ENCODE measurements around the gene EID2B. TPM values are rescaled to one million over a fixed set of nuclear protein-coding genes. Genes with fewer than 3 reads are reported as not detected.
A peak's percentile ranks its signal among the peaks of the same experiment; 100 is the strongest.

The EID2B gene
- total and polyA plus RNA-seq, 2 of the 13 experiments (the other 11 are each of a cell fraction or from before 2014, with no cell fraction given) = 2.5 to 3.7 TPM

- CTCF ChIA-PET (ENCODE audit: low intra/inter-chr PET ratio, low total read pairs) = no interaction called here
- H3K4me2 ChIP-seq (ENCODE audit: low read depth, low read length) = peak overlapping the region; percentile 86
- TF ChIP-seq SAFB2 (CRISPR knock-in tag; IDR thresholded peaks at IDR 0.05; ENCODE audit: borderline replicate concordance, low read depth) = no peak
- no peak for TF ChIP-seq FOSL2 (CRISPR knock-in tag; IDR thresholded peaks at IDR 0.05)
- TF ChIP-seq SALL1 (CRISPR knock-in tag; IDR thresholded peaks at IDR 0.05) = 0 out of 2 replicates have a peak, but pooled peaks have one; percentile 4
- 0 out of 2 replicates have a peak, but pooled peaks have one; percentile 2 for TF ChIP-seq MYC (CRISPR knock-in tag; IDR thresholded peaks at IDR 0.05; ENCODE audit: borderline replicate concordance)
- no peak for TF ChIP-seq FOXK1 (CRISPR knock-in tag; IDR thresholded peaks at IDR 0.05; ENCODE audit: borderline replicate concordance, low read depth)
- TF ChIP-seq HNRNPLL (IDR thresholded peaks at IDR 0.05; ENCODE audit: low read depth, low read length, poor library complexity, severe bottlenecking) = peak; percentile 19
- TF ChIP-seq ZNF264 (CRISPR knock-in tag; IDR thresholded peaks at IDR 0.05) = no peak
- TF ChIP-seq ZNF598 (CRISPR knock-in tag; IDR thresholded peaks at IDR 0.05; ENCODE audit: borderline replicate concordance) = 0 out of 2 replicates have a peak, but pooled peaks have one; percentile 20
- 0 out of 2 replicates have a peak, but pooled peaks have one; percentile 23 for TF ChIP-seq ZNF563 (CRISPR knock-in tag; IDR thresholded peaks at IDR 0.05)
- no peak for TF ChIP-seq AKNA (CRISPR knock-in tag; IDR thresholded peaks at IDR 0.05; ENCODE audit: borderline replicate concordance)
- TF ChIP-seq ZNF33B (CRISPR knock-in tag; IDR thresholded peaks at IDR 0.05) = no peak
- no peak for TF ChIP-seq ZNF556 (CRISPR knock-in tag; IDR thresholded peaks at IDR 0.05; ENCODE audit: borderline replicate concordance)
- 0 out of 2 replicates have a peak, but pooled peaks have one; percentile 9 for TF ChIP-seq ZFY (CRISPR knock-in tag; IDR thresholded peaks at IDR 0.05)
- no peak for TF ChIP-seq ZNF121 (CRISPR knock-in tag; IDR thresholded peaks at IDR 0.05)
- TF ChIP-seq CAMTA2 (CRISPR knock-in tag; IDR thresholded peaks at IDR 0.05; ENCODE audit: borderline replicate concordance) = peak; percentile 50; the same call in 1 of the 2 replicates
- TF ChIP-seq PRDM15 (CRISPR knock-in tag; IDR thresholded peaks at IDR 0.05) = peak; percentile 90
Observed at GRCh38 chr19:39515551-39516191, 17.0 kb downstream of the EID2B start.

More at GRCh38 chr19:39515551-39516191, 17.0 kb downstream of the EID2B start:
- intact Hi-C loops (cut with micrococcal nuclease; ENCODE audit: unreplicated experiment) = no loop called here
- FAIRE-seq (no peak), DNase-seq (ENCODE audit: low spot score) (no peak), ATAC-seq (peak; percentile 47)
- H4K20me1 ChIP-seq (ENCODE audit: insufficient read depth, low read length) = no peaks in the 10 kb centered on the region
- H3K9ac ChIP-seq (ENCODE audit: insufficient read depth, low read depth, low read length) = no peak overlapping the region
- no peak overlapping the region for H3K27ac ChIP-seq (ENCODE audit: extremely low read length, insufficient read depth, low read length)
- POLR2A ChIA-PET = no interaction called here
- in situ Hi-C loops (cut with HindIII; ENCODE audit: extremely low pct_ligation_motif_present, low pct_unique_long_range_greater_than_20kb) = no loop called here
- H3K27me3 ChIP-seq (ENCODE audit: control insufficient read depth in 1 of 2, insufficient read depth in 2 of 2, low read length in 2 of 2) = peaks cover 1 to 36% of the 10 kb centered on the region in 2 experiments; a peak in 4 of 5 replicates
- peak overlapping the region; percentile 65 to 83 (median 66) for H3K4me3 ChIP-seq (replicated peaks in 1 of 3; ENCODE audit: insufficient read depth in 1 of 3, low read depth in 2 of 3, low read length in 3 of 3)
- H3K36me3 ChIP-seq (replicated peaks in 1 of 2; ENCODE audit: control insufficient read depth in 1 of 2, insufficient read depth in 2 of 2, low read length in 2 of 2) = no peaks in the 10 kb centered on the region
- peaks cover 20% of the 10 kb centered on the region for H3K4me1 ChIP-seq (ENCODE audit: insufficient read depth, low read length)
- H3K79me2 ChIP-seq (ENCODE audit: insufficient read depth, low read length) = no peaks in the 10 kb centered on the region
- H3K9me3 ChIP-seq (ENCODE audit: low read length) = no peaks in the 10 kb centered on the region
- peak overlapping the region; percentile 49 for H2AFZ ChIP-seq (ENCODE audit: low read length)
- no TSS peak for BruUV-seq (replicated peaks)
- WGBS (ENCODE audit: low lambda C conversion rate) = 5% methylated on average over 18 of the region's 44 CpGs

All from HepG2 (cell line).